H9 (cell line): Measurements from ENCODE around the gene DOCK1. TPM values are rescaled to one million over a fixed set of nuclear protein-coding genes. Genes with fewer than 3 reads are reported as not detected.

Experiments
- DNase-seq: peaks from one replicate; pipeline ENCODE4 v3.0.0-alpha.2; 2017
- H2AFZ ChIP-seq: one replicate; pipeline ENCODE4 v1.6.1; 2013; ENCODE audit warnings: mild to moderate bottlenecking, low read length, control low read depth, moderate library complexity
- H2AK5ac ChIP-seq: 2 replicates; pipeline ENCODE4 v1.6.1; 2013; ENCODE audit warnings: low read length, control low read depth, mixed read lengths; ENCODE audit not compliant: insufficient read length
- H2BK120ac ChIP-seq: one replicate; pipeline ENCODE4 v1.6.1; 2013; ENCODE audit warnings: low read depth, mild to moderate bottlenecking, low read length, control low read depth, inconsistent platforms; ENCODE audit not compliant: poor library complexity, severe bottlenecking
- H2BK12ac ChIP-seq: 2 replicates; pipeline ENCODE4 v1.6.1; 2013; ENCODE audit warnings: low read length, control low read depth, mixed read lengths, low read depth; ENCODE audit not compliant: insufficient read length
- H2BK15ac ChIP-seq: 2 replicates; pipeline ENCODE4 v1.6.1; 2013; ENCODE audit warnings: low read depth, low read length, control low read depth
- H2BK20ac ChIP-seq: one replicate; pipeline ENCODE4 v1.6.1; 2013; ENCODE audit warnings: low read depth, mild to moderate bottlenecking, low read length, control low read depth, inconsistent platforms; ENCODE audit not compliant: poor library complexity, severe bottlenecking
- H2BK5ac ChIP-seq: 2 replicates; pipeline ENCODE4 v1.6.1; 2013; ENCODE audit warnings: low read length, control low read depth, mixed read lengths; ENCODE audit not compliant: insufficient read length
- H3K14ac ChIP-seq: 2 replicates; pipeline ENCODE4 v1.6.1; 2013; ENCODE audit warnings: low read length, control low read depth; ENCODE audit not compliant: insufficient read depth
- H3K18ac ChIP-seq: 2 replicates; pipeline ENCODE4 v1.6.1; 2013; ENCODE audit warnings: low read depth, mild to moderate bottlenecking, mixed read lengths, low read length, control low read depth; ENCODE audit not compliant: insufficient read length
- H3K23ac ChIP-seq: 2 replicates; pipeline ENCODE4 v1.6.1; 2013; ENCODE audit warnings: low read length, control low read depth, mixed read lengths, low read depth; ENCODE audit not compliant: insufficient read length
- H3K23me2 ChIP-seq: 2 replicates; pipeline ENCODE4 v1.6.1; 2013; ENCODE audit warnings: low read depth, mild to moderate bottlenecking, mixed read lengths, low read length, control low read depth; ENCODE audit not compliant: insufficient read length, poor library complexity, severe bottlenecking
- H3K27ac ChIP-seq: 2 replicates; pipeline ENCODE4 v1.5.1; 2013; ENCODE audit warnings: low read length, control low read depth, mixed read lengths, low read depth; ENCODE audit not compliant: insufficient read length
- H3K27me3 ChIP-seq: 2 replicates; pipeline ENCODE4 v1.6.1; 2013; ENCODE audit warnings: low read length, control low read depth, inconsistent platforms; ENCODE audit not compliant: insufficient read depth
- H3K4ac ChIP-seq: 2 replicates; pipeline ENCODE4 v1.6.1; 2013; ENCODE audit warnings: low read depth, mild to moderate bottlenecking, control low read depth, inconsistent platforms, low read length, moderate library complexity
- H3K4me1 ChIP-seq: 2 replicates; pipeline ENCODE4 v1.6.1; 2013; ENCODE audit warnings: low read length, control low read depth, inconsistent platforms; ENCODE audit not compliant: insufficient read depth
- H3K4me2 ChIP-seq: 2 replicates; pipeline ENCODE4 v1.6.1; 2013; ENCODE audit warnings: low read length, control low read depth, mixed read lengths; ENCODE audit not compliant: insufficient read length, insufficient read depth
- H3K56ac ChIP-seq: 2 replicates; pipeline ENCODE4 v1.6.1; 2013; ENCODE audit warnings: low read depth, mild to moderate bottlenecking, mixed read lengths, low read length, control low read depth; ENCODE audit not compliant: insufficient read length
- H3K79me1 ChIP-seq: 2 replicates; pipeline ENCODE4 v1.6.1; 2013; ENCODE audit warnings: low read depth, mild to moderate bottlenecking, moderate library complexity, low read length, control low read depth, inconsistent platforms; ENCODE audit not compliant: insufficient read depth, poor library complexity, severe bottlenecking
- H3K79me2 ChIP-seq: 2 replicates; pipeline ENCODE4 v1.6.1; 2013; ENCODE audit warnings: low read length, control low read depth, inconsistent platforms; ENCODE audit not compliant: insufficient read depth
- H3K9ac ChIP-seq: 2 replicates; pipeline ENCODE4 v1.6.1; 2013; ENCODE audit warnings: low read length, control low read depth, mixed read lengths; ENCODE audit not compliant: insufficient read length; ENCODE audit errors: extremely low read depth
- H3K9me3 ChIP-seq: one replicate; pipeline ENCODE4 v1.6.1; 2013; ENCODE audit warnings: low read depth, low read length, inconsistent platforms; ENCODE audit not compliant: control insufficient read depth
- H3T11ph ChIP-seq: one replicate; pipeline ENCODE4 v1.6.1; 2013; ENCODE audit warnings: mild to moderate bottlenecking, low read length, control low read depth, inconsistent platforms
- H4K20me1 ChIP-seq: one replicate; pipeline ENCODE4 v1.6.1; 2013; ENCODE audit not compliant: control insufficient read depth, insufficient read length, insufficient read depth
- H4K5ac ChIP-seq: 2 replicates; pipeline ENCODE4 v1.6.1; 2013; ENCODE audit warnings: low read depth, mild to moderate bottlenecking, mixed read lengths, low read length, control low read depth; ENCODE audit not compliant: insufficient read length
- H4K8ac ChIP-seq: replicated peaks from 2 replicates; pipeline ENCODE4 v1.6.1; 2013; ENCODE audit warnings: low read length, control low read depth, mixed read lengths, low read depth; ENCODE audit not compliant: insufficient read length
- H4K91ac ChIP-seq: 2 replicates; pipeline ENCODE4 v1.6.1; 2013; ENCODE audit warnings: low read depth, mild to moderate bottlenecking, moderate library complexity, mixed read lengths, low read length, control low read depth; ENCODE audit not compliant: insufficient read length
- H3K27ac Mint-ChIP-seq, 3 experiments: 2 replicates in 2 of 3; 3 replicates in 1 of 3; pipeline ENCODE4 v1.8.0; 2020 to 2021; ENCODE audit warnings: mixed read lengths in 3 of 3, mild to moderate bottlenecking in 1 of 3, moderate library complexity in 1 of 3
- H3K27me3 Mint-ChIP-seq: 2 replicates; pipeline ENCODE4 v1.8.0; 2021; ENCODE audit warnings: low read depth, mild to moderate bottlenecking, moderate library complexity, mixed read lengths
- H3K36me3 Mint-ChIP-seq, 3 experiments: 2 replicates in 2 of 3; 3 replicates in 1 of 3; pipeline ENCODE4 v1.8.0; 2020 to 2021; ENCODE audit warnings: low read depth in 3 of 3, mixed read lengths in 3 of 3; ENCODE audit not compliant: insufficient read depth in 1 of 3
- H3K4me1 Mint-ChIP-seq, 2 experiments: 2 replicates each; pipeline ENCODE4 v1.8.0; 2020; ENCODE audit warnings: mixed read lengths in 2 of 2
- H3K4me3 Mint-ChIP-seq, 2 experiments: 2 replicates in 1 of 2; 3 replicates in 1 of 2; pipeline ENCODE4 v1.8.0; 2020 to 2021; ENCODE audit warnings: mild to moderate bottlenecking in 2 of 2, mixed read lengths in 2 of 2, moderate library complexity in 1 of 2
- H3K9me3 Mint-ChIP-seq, 2 experiments: 2 replicates in 1 of 2; 3 replicates in 1 of 2; pipeline ENCODE4 v1.8.0; 2020; ENCODE audit warnings: mild to moderate bottlenecking in 2 of 2, mixed read lengths in 2 of 2, moderate library complexity in 1 of 2
- CTCF ChIP-seq: fragments of 200-600 bp; sonication (generic); conservative IDR thresholded peaks from 3 replicates; pipeline ENCODE4 v1.8.0; 2021; ENCODE audit warnings: antibody characterized with exemption, mild to moderate bottlenecking
- WGBS: extraction: QIAGEN DNeasy Blood & Tissue Kit; methylation state at CpG from one replicate; pipeline ENCODE4 v1.1.7; 2013; ENCODE audit warnings: missing lambda C conversion rate, low lambda C conversion rate, mixed read lengths; ENCODE audit not compliant: insufficient read length; ENCODE audit errors: extremely low coverage; 5-methylcytosine and 5-hydroxymethylcytosine counted together
- total RNA-seq: library from RNA; stranded (reverse); gene quantifications from 2 replicates; pipeline ENCODE4 v1.2.1, GENCODE V29; 2021

Gene DOCK1
- total RNA-seq, 1 experiment from 2014 or later: 57.0 TPM

GRCh38 chr10:126949161-126949503 is 43.9 kb downstream of the DOCK1 start:
- Histone ChIP-seq H2AK5ac (no peak overlapping the region), H4K5ac (no peak overlapping the region), H3K23ac (no peak overlapping the region), H2BK20ac (no peak overlapping the region), H3K9ac (no peak overlapping the region), H3K4ac (no peak overlapping the region), H4K20me1 (no peaks in the 10 kb centered on the region), H3K56ac (no peak overlapping the region), H3K4me2 (no peak overlapping the region), H3T11ph (no peak overlapping the region), H3K9me3 (peaks cover 10% of the 10 kb centered on the region), H2BK12ac (no peak overlapping the region), H3K14ac (no peak overlapping the region), H3K4me1 (no peaks in the 10 kb centered on the region), H3K23me2 (no peaks in the 10 kb centered on the region), H2BK5ac (no peak overlapping the region), H2BK120ac (no peak overlapping the region), H3K27me3 (no peaks in the 10 kb centered on the region), H3K79me2 (peaks cover 57% of the 10 kb centered on the region; the same call in 1 of the 2 replicates), H4K8ac (no peak overlapping the region), H3K27ac (no peak overlapping the region), H3K79me1 (peaks cover 6% of the 10 kb centered on the region), H2BK15ac (no peak overlapping the region), H4K91ac (no peak overlapping the region), H2AFZ (no peak overlapping the region), H3K18ac (no peak overlapping the region)
- peaks cover 6 to 20% (median 12%) of the 10 kb centered on the region in 3 experiments; a peak in 6 of 7 replicates for H3K36me3 Mint-ChIP-seq
- no peaks in the 10 kb centered on the region for H3K27me3 Mint-ChIP-seq
- H3K4me1 Mint-ChIP-seq: peaks cover 0 to 2% of the 10 kb centered on the region in 2 experiments; a peak in 1 of 4 replicates
- no peak for DNase-seq
- H3K27ac Mint-ChIP-seq: no peak overlapping the region
- no CpG with 5 or more reads among the region's 4 CpGs for WGBS
- no peak for TF ChIP-seq CTCF
- H3K9me3 Mint-ChIP-seq: peaks cover 0 to 4% of the 10 kb centered on the region in 2 experiments; a peak in 2 of 5 replicates
- no peak overlapping the region for H3K4me3 Mint-ChIP-seq
